PFSK-1 (cell line): ENCODE measurements around the gene EFHD2.

Source experiments
- FOXP2 ChIP-seq: optimal IDR thresholded peaks from 2 replicates; pipeline ENCODE3; 2011; ENCODE audit warnings: borderline replicate concordance, control low read depth, inconsistent platforms; ENCODE audit not compliant: insufficient read depth; ENCODE audit errors: extremely low read length, extremely low read depth
- POLR2AphosphoS5 ChIP-seq: IDR thresholded peaks from 2 replicates; pipeline ENCODE4 v1.6.1; 2012; ENCODE audit warnings: low read depth, mild to moderate bottlenecking, control low read depth, low read length, moderate library complexity
- SIN3A ChIP-seq: IDR thresholded peaks from 2 replicates; pipeline ENCODE4 v1.6.1; 2012; ENCODE audit warnings: mild to moderate bottlenecking, low read length, moderate library complexity, borderline replicate concordance; ENCODE audit not compliant: insufficient read depth
- TAF1 ChIP-seq: IDR thresholded peaks from 2 replicates; pipeline ENCODE4 v1.6.1; 2012; ENCODE audit warnings: low read length, control low read depth, borderline replicate concordance; ENCODE audit not compliant: insufficient read depth
- TF ChIP-seq, protein P1 (sequence below), 2 experiments: IDR thresholded peaks; 2 replicates each; pipeline versions ENCODE4 v1.6.1 to v1.8.0; 2011 to 2012; ENCODE audit warnings: low read depth in 2 of 2, low read length in 2 of 2, control low read depth in 1 of 2, inconsistent platforms in 1 of 2, mild to moderate bottlenecking in 1 of 2, moderate library complexity in 1 of 2; ENCODE audit not compliant: insufficient read depth in 1 of 2

Gene EFHD2

DNA sequence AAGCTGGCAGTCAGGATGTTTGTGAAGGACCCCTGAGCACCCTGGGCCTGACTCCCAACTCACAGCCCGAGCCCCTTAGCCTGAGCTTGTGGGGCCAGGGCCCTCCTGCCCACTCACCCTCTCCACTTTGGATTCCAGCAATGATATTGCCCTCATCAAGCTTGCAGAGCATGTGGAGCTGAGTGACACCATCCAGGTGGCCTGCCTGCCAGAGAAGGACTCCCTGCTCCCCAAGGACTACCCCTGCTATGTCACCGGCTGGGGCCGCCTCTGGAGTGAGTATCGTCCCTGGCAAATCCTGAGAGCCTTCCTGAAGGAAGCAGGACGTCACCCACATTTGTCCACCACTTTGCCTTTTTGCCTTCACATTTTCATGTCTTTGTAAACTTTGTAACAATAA, 33.6 kb downstream of the EFHD2 start:
- TF ChIP-seq TAF1 (no peak), SIN3A (no peak), FOXP2 (no peak), POLR2AphosphoS5 (no peak)
- TF ChIP-seq, protein P1, sequence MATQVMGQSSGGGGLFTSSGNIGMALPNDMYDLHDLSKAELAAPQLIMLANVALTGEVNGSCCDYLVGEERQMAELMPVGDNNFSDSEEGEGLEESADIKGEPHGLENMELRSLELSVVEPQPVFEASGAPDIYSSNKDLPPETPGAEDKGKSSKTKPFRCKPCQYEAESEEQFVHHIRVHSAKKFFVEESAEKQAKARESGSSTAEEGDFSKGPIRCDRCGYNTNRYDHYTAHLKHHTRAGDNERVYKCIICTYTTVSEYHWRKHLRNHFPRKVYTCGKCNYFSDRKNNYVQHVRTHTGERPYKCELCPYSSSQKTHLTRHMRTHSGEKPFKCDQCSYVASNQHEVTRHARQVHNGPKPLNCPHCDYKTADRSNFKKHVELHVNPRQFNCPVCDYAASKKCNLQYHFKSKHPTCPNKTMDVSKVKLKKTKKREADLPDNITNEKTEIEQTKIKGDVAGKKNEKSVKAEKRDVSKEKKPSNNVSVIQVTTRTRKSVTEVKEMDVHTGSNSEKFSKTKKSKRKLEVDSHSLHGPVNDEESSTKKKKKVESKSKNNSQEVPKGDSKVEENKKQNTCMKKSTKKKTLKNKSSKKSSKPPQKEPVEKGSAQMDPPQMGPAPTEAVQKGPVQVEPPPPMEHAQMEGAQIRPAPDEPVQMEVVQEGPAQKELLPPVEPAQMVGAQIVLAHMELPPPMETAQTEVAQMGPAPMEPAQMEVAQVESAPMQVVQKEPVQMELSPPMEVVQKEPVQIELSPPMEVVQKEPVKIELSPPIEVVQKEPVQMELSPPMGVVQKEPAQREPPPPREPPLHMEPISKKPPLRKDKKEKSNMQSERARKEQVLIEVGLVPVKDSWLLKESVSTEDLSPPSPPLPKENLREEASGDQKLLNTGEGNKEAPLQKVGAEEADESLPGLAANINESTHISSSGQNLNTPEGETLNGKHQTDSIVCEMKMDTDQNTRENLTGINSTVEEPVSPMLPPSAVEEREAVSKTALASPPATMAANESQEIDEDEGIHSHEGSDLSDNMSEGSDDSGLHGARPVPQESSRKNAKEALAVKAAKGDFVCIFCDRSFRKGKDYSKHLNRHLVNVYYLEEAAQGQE (IDR thresholded peaks at IDR 0.05; ENCODE audit: insufficient read depth in 1 of 2, low read depth in 2 of 2, low read length in 2 of 2) = no peak

DNA sequence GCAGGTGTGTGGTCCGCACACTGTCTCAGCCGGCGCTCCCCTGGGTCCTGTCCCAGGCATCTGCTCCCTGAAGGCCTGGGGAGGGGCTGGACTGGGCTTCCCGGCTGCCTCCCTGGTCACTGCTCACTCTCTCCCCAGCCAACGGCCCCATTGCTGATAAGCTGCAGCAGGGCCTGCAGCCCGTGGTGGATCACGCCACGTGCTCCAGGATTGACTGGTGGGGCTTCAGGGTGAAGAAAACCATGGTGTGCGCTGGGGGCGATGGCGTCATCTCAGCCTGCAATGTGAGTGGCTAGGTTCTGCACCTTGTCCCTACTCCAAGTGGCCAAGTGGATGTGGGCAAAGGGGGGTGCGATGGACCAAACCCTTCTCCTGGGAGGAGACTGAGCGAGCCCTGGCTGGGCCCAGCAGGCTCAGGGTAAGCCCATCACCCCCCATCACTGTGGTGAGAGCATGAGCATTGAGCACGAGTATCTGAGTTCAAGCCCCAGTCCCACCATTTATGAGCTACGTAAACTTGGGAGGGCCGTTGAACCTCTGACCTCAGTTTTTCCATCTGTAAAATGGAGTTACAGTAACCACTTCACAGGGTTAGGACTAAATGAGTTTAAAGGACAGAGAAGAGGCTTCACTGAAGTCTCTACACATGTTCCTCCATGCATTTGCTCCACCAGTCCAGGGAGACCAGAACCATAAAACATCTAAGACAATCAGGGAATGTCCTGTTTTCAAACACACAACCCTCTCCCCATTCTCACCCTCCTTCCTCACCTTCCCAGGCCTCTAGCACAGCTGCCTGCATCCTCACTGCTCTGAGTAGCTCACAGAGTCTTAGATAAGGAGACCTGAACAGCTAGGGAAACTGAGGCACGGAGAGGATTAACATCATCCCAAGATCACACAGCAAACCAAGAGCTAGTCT, 35.0 kb downstream of the EFHD2 start:
- TF ChIP-seq POLR2AphosphoS5 (no peak), TAF1 (no peak)
- TF ChIP-seq, protein P1 (IDR thresholded peaks at IDR 0.05; ENCODE audit: insufficient read depth in 1 of 2, low read depth in 2 of 2, low read length in 2 of 2) = no peak

DNA sequence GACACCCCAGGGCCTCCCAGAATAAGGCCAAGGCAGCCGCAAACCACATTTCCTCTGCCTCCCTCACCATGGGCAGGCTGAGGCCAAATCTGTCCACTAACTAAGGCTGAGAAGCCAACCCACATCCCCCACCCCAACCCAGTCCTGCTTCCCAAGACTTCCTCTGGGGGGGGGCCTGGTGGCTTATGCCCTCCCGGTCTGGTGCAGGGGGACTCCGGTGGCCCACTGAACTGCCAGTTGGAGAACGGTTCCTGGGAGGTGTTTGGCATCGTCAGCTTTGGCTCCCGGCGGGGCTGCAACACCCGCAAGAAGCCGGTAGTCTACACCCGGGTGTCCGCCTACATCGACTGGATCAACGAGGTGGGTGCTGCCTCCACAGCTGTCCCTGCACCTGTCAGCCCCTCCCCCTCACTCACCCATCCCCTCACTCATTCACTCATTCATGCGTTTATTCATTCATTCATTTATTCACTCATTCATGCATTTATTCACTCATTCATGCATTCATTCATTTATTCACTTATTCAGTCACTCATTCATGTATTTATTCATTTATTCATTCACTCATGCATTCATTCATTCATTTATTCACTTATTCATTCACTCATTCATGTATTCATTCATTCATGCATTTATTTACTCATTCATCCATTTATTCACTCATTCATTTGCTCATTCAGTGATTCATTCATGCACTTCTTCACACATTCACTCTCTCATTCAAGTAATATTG, 35.9 kb downstream of the EFHD2 start:
- TF ChIP-seq, protein P1 (IDR thresholded peaks at IDR 0.05; ENCODE audit: insufficient read depth in 1 of 2, low read depth in 2 of 2, low read length in 2 of 2) = no peak

DNA sequence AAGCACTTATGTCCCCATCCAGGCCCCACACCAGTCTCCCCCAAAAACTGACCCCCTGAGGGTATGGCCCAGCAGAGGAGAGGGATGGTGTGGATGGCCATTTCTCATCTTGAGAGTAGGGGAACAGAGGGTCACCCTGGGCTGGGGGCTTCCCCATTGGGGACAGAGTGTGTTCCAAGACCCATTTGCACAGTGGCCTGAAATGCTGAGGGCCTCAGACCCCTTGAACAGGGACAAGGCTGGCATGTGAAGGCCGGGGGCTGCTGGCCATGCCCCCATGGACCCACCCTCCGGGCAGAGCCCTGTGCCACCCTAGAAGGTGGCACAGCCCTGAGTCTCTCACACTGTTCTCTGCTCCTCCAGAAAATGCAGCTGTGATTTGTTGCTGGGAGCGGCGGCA, 36.5 kb downstream of the EFHD2 start:
- TF ChIP-seq SIN3A (no peak), FOXP2 (no peak), TAF1 (no peak)
- TF ChIP-seq, protein P1 (IDR thresholded peaks at IDR 0.05; ENCODE audit: insufficient read depth in 1 of 2, low read depth in 2 of 2, low read length in 2 of 2) = no peak
